A673 (cell line): ENCODE results near the gene FOXO3. TPM values are rescaled to one million over a fixed set of nuclear protein-coding genes. Genes with fewer than 3 reads are reported as not detected.

Source experiments
- BruUV-seq: library from RNA; stranded (reverse); fragments of 400-500 nt; replicated peaks from 2 replicates; lab custom pipeline; 2021; lab: Mats Ljungman, UMichigan
- CTCF ChIA-PET: fragments of 300-600 bp; sonication (Branson Sonifier 250); formaldehyde crosslinking; loops from one replicate; lab custom pipeline; 2022; ENCODE audit warnings: antibody characterized with exemption; lab: Charles Lee
- POLR2A ChIA-PET: fragments of 300-600 bp; sonication (Branson Sonifier 250); formaldehyde crosslinking; loops from one replicate; lab custom pipeline; 2022; ENCODE audit warnings: antibody characterized with exemption; ENCODE audit not compliant: low non-redundant PET; lab: Charles Lee
- DNase-seq: peaks from one replicate; pipeline ENCODE4 v3.0.0-alpha.2; 2015; ENCODE audit warnings: low spot score
- H3K27ac ChIP-seq: fragments of 200-600 bp; sonication (generic); 2 replicates; pipeline ENCODE4 v1.5.1; 2016; ENCODE audit warnings: mixed run types, low read depth, mild to moderate bottlenecking, mixed read lengths, antibody characterized with exemption, low read length; ENCODE audit not compliant: poor library complexity, severe bottlenecking
- H3K27me3 ChIP-seq: fragments of 200-600 bp; sonication (generic); replicated peaks from 2 replicates; pipeline ENCODE4 v1.6.1; 2017; ENCODE audit warnings: mixed run types, low read depth, mild to moderate bottlenecking, mixed read lengths, antibody characterized with exemption, low read length; ENCODE audit not compliant: insufficient read depth, poor library complexity
- H3K36me3 ChIP-seq: fragments of 200-600 bp; sonication (generic); 2 replicates; pipeline ENCODE4 v1.6.1; 2016; ENCODE audit warnings: mixed run types, mild to moderate bottlenecking, mixed read lengths, antibody characterized with exemption, low read length; ENCODE audit not compliant: insufficient read depth, poor library complexity, severe bottlenecking
- H3K4me1 ChIP-seq: fragments of 200-600 bp; sonication (generic); 2 replicates; pipeline ENCODE4 v1.6.1; 2017; ENCODE audit warnings: mixed run types, mild to moderate bottlenecking, mixed read lengths, antibody characterized with exemption, low read length; ENCODE audit not compliant: insufficient read depth, poor library complexity, severe bottlenecking
- H3K4me3 ChIP-seq: fragments of 200-600 bp; sonication (generic); 2 replicates; pipeline ENCODE4 v1.5.1; 2016; ENCODE audit warnings: low read depth, mixed run types, mild to moderate bottlenecking, mixed read lengths, low read length; ENCODE audit not compliant: poor library complexity, severe bottlenecking
- H3K9me3 ChIP-seq: fragments of 200-600 bp; sonication (generic); 2 replicates; pipeline ENCODE4 v1.6.1; 2016; ENCODE audit warnings: mixed run types, low read depth, mild to moderate bottlenecking, mixed read lengths, antibody characterized with exemption, low read length; ENCODE audit not compliant: poor library complexity, severe bottlenecking
- CTCF ChIP-seq: fragments of 300-800, 200-600 bp; sonication (generic); conservative IDR thresholded peaks from 2 replicates; pipeline ENCODE4 v1.5.1; 2017; ENCODE audit warnings: low read depth, mild to moderate bottlenecking, antibody characterized with exemption, low read length, moderate library complexity, mixed read lengths
- EZH2 ChIP-seq: fragments of 200-600 bp; sonication (generic); IDR thresholded peaks from 2 replicates; pipeline ENCODE4 v1.6.1; 2017; ENCODE audit warnings: borderline replicate concordance, low read depth, mild to moderate bottlenecking, mixed read lengths, antibody characterized with exemption, low read length; ENCODE audit not compliant: poor library complexity, severe bottlenecking
- intact Hi-C: fragments of 100-400 bp; cut with micrococcal nuclease; formaldehyde crosslinking; loops from one replicate; pipeline ENCODE4 v1.10.0; 2022; ENCODE audit not compliant: unreplicated experiment
- total RNA-seq: library from RNA; stranded (reverse); gene quantifications from 2 replicates; pipeline ENCODE4 v1.2.3, GENCODE V29; 2021

Gene FOXO3
- total RNA-seq, 1 experiment from 2014 or later, result 16.8 TPM

GRCh38 chr6:108594151-108594550 is 33.4 kb downstream of the FOXO3 start:
- no peaks in the 10 kb centered on the region for H3K27me3 ChIP-seq
- no TSS peak for BruUV-seq
- TF ChIP-seq CTCF (no peak), EZH2 (no peak)
- no peak overlapping the region for H3K27ac ChIP-seq
- H3K36me3 ChIP-seq, result no peaks in the 10 kb centered on the region
- POLR2A ChIA-PET, result no interaction called here
- no peak overlapping the region for H3K4me3 ChIP-seq
- DNase-seq, result no peak
- H3K4me1 ChIP-seq, result peaks cover 8% of the 10 kb centered on the region
- intact Hi-C loops, result no loop called here
- no peaks in the 10 kb centered on the region for H3K9me3 ChIP-seq
- CTCF ChIA-PET, result no interaction called here

GRCh38 chr6:108594640-108595039 is 33.9 kb downstream of the FOXO3 start:
- Histone ChIP-seq H3K4me1 (peaks cover 3% of the 10 kb centered on the region), H3K4me3 (no peak overlapping the region), H3K27me3 (no peaks in the 10 kb centered on the region), H3K9me3 (no peaks in the 10 kb centered on the region), H3K27ac (no peak overlapping the region), H3K36me3 (no peaks in the 10 kb centered on the region)
- intact Hi-C loops, result no loop called here
- TF ChIP-seq EZH2, result no peak
- no peak for TF ChIP-seq CTCF
- DNase-seq, result no peak
- ChIA-PET CTCF (no interaction called here), POLR2A (no interaction called here)
- BruUV-seq, result no TSS peak

- Histone ChIP-seq H3K27ac (no peak overlapping the region), H3K9me3 (no peaks in the 10 kb centered on the region), H3K27me3 (no peaks in the 10 kb centered on the region), H3K4me1 (no peaks in the 10 kb centered on the region), H3K4me3 (no peak overlapping the region), H3K36me3 (no peaks in the 10 kb centered on the region)
- DNase-seq, result no peak
- ChIA-PET CTCF (no interaction called here), POLR2A (interaction anchor here (0.7 kb wide), 1 partner anchor 1996 kb away, joined by 3 read pairs; no protein-coding TSS in a partner anchor)
- intact Hi-C loops, result no loop called here
- TF ChIP-seq EZH2 (no peak), CTCF (no peak)
- BruUV-seq, result no TSS peak
Observed at GRCh38 chr6:108596956-108597355, 36.2 kb downstream of the FOXO3 start.
